Adrenal gland (tissue), 5 donors: ENCODE results near the gene LRRTM4.

Experiments
- CTCF ChIP-seq, 6 experiments: fragments of 450-650 bp in 4 of 6; fragments of 200-600 bp in 2 of 6; sonication (generic) in 1 of 6; IDR thresholded peaks; 1 replicate in 5 of 6; 2 replicates in 1 of 6; pipeline versions ENCODE4 v1.5.1 to v1.8.0; 2016 to 2021; ENCODE audit warnings: antibody characterized with exemption in 6 of 6, mild to moderate bottlenecking in 2 of 6, moderate library complexity in 1 of 6
- POLR2A ChIP-seq, 2 donors: fragments of 450-650 bp; IDR thresholded peaks; one replicate each; pipeline ENCODE4 v1.6.1; 2017; ENCODE audit warnings: antibody characterized with exemption in 2 of 2, mild to moderate bottlenecking in 2 of 2, moderate library complexity in 1 of 2
- donor health status: DM: no; HTN: no; CAD: no.

GRCh38 chr2:77487074-77487803 lies 34.9 kb downstream of the LRRTM4 start:
- TF ChIP-seq CTCF (IDR thresholded peaks at IDR 0.05) = no peak
- TF ChIP-seq POLR2A (IDR thresholded peaks at IDR 0.05) = no peak
